ENCODE data around the gene CEP162.
A peak's percentile ranks its signal among the peaks of the same experiment; 100 is the strongest.

DNA sequence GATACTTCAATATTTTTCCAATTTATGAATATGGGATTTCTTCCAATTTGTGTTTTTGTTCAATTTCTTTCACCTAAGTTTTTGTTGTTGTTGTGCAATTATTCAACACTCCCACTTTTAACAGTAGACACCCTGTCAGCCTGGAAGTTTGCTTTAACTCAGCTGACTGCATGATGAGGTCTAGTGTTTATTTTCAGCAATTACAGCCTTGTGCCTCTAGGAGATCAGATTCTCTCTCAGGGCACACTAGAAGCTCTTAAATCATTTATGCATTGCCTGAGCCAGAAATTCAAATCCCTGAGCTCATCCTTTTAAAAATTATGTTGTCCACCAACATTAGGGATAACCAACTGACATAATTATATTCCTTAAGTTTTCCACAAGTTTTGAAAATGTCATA, 108.2 kb downstream of the CEP162 start:
- TF ChIP-seq, protein P1, sequence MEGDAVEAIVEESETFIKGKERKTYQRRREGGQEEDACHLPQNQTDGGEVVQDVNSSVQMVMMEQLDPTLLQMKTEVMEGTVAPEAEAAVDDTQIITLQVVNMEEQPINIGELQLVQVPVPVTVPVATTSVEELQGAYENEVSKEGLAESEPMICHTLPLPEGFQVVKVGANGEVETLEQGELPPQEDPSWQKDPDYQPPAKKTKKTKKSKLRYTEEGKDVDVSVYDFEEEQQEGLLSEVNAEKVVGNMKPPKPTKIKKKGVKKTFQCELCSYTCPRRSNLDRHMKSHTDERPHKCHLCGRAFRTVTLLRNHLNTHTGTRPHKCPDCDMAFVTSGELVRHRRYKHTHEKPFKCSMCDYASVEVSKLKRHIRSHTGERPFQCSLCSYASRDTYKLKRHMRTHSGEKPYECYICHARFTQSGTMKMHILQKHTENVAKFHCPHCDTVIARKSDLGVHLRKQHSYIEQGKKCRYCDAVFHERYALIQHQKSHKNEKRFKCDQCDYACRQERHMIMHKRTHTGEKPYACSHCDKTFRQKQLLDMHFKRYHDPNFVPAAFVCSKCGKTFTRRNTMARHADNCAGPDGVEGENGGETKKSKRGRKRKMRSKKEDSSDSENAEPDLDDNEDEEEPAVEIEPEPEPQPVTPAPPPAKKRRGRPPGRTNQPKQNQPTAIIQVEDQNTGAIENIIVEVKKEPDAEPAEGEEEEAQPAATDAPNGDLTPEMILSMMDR (conservative IDR thresholded peaks at IDR 0.05; ENCODE audit: low read depth, low read length), result peak; percentile 37
- TF ChIP-seq EZH2 (IDR thresholded peaks at IDR 0.05; ENCODE audit: low read length, unreplicated experiment) (no peak), EZH2phosphoT487 (IDR thresholded peaks at IDR 0.05; ENCODE audit: borderline replicate concordance, low read length) (no peak)

Measured in PC-3 (cell line).